Epithelial cell of umbilical artery (primary cell): ENCODE results near the gene ADRB1. TPM values are rescaled to one million over a fixed set of nuclear protein-coding genes. Genes with fewer than 3 reads are reported as not detected.

Source experiments
- total RNA-seq: library from RNA; depleted of rRNA; stranded (reverse); fragments of >200 nt; gene quantifications from 2 replicates; pipeline ENCODE4 v1.2.3, GENCODE V29; 2014

ADRB1 gene
- total RNA-seq, result under 0.01 TPM in 2 replicates

GRCh38 chr10:114043532-114044246 is at the start of gene ADRB1:
Gene ADRB1, plus strand, starts transcription at chr10:114043866. Its CDS starts 267 bp downstream, at chr10:114044133.

Other genes with a start within 250 kb of the ADRB1 start
- gene DCLRE1A, start 189.8 kb upstream of the ADRB1 start, total RNA-seq, result 4.9 and 7.9 TPM in 2 replicates
- gene NHLRC2, start 189.2 kb upstream of the ADRB1 start, total RNA-seq, result 9.0 and 9.4 TPM in 2 replicates
- 12.7 and 15.3 TPM in 2 replicates for gene CCDC186, start 130.3 kb downstream of the ADRB1 start, total RNA-seq
- gene TDRD1, start 135.5 kb downstream of the ADRB1 start, total RNA-seq, result not detected in 2 replicates
- not detected in 2 replicates for gene VWA2, start 195.4 kb downstream of the ADRB1 start, total RNA-seq